ENCODE measurements around the gene CHD2.

Gene CHD2

GRCh38 chr15:92962914-92963313 lies 62.8 kb downstream of the CHD2 start:
- no peak for DNase-seq (ENCODE audit: low spot score)

GRCh38 chr15:92963794-92964193 lies 63.7 kb downstream of the CHD2 start:
- DNase-seq (ENCODE audit: low spot score) = no peak

- no peak for DNase-seq (ENCODE audit: low spot score)
Measured at GRCh38 chr15:92968926-92969651, 69.0 kb downstream of the CHD2 start.

GRCh38 chr15:92970656-92971055 lies 70.5 kb downstream of the CHD2 start:
- DNase-seq (ENCODE audit: low spot score) = no peak

- DNase-seq (ENCODE audit: low spot score) = no peak
Measured at GRCh38 chr15:92971081-92971480, 71.0 kb downstream of the CHD2 start.

- DNase-seq (ENCODE audit: low spot score) = no peak
Measured at GRCh38 chr15:92971713-92972112, 71.6 kb downstream of the CHD2 start.

- DNase-seq (ENCODE audit: low spot score) = peak; percentile 42
Measured at GRCh38 chr15:92974183-92974915, 74.2 kb downstream of the CHD2 start.

GRCh38 chr15:92979011-92979701 lies 79.0 kb downstream of the CHD2 start:
- DNase-seq (ENCODE audit: low spot score) = no peak

- no peak for DNase-seq (ENCODE audit: low spot score)
Measured at GRCh38 chr15:92981333-92981732, 81.2 kb downstream of the CHD2 start.

- DNase-seq (ENCODE audit: low spot score) = peak; percentile 79
Measured at GRCh38 chr15:92984161-92984560, 84.0 kb downstream of the CHD2 start.

GRCh38 chr15:92989470-92989869 lies 89.3 kb downstream of the CHD2 start:
- DNase-seq (ENCODE audit: low spot score) = no peak

- DNase-seq (ENCODE audit: low spot score) = no peak
Measured at GRCh38 chr15:92990031-92990430, 89.9 kb downstream of the CHD2 start.

- no peak for DNase-seq (ENCODE audit: low spot score)
Measured at GRCh38 chr15:92992720-92993119, 92.6 kb downstream of the CHD2 start.

- no peak for DNase-seq (ENCODE audit: low spot score)
Measured at GRCh38 chr15:92997821-92998220, 97.7 kb downstream of the CHD2 start.

GRCh38 chr15:93001156-93001555 lies 101.0 kb downstream of the CHD2 start:
- no peak for DNase-seq (ENCODE audit: low spot score)

- DNase-seq (ENCODE audit: low spot score) = no peak
Measured at GRCh38 chr15:93001881-93002280, 101.8 kb downstream of the CHD2 start.

- no peak for DNase-seq (ENCODE audit: low spot score)
Measured at GRCh38 chr15:93005133-93005532, 105.0 kb downstream of the CHD2 start.

- DNase-seq (ENCODE audit: low spot score) = no peak
Measured at GRCh38 chr15:93007994-93008393, 107.9 kb downstream of the CHD2 start.

- DNase-seq (ENCODE audit: low spot score) = no peak
Measured at GRCh38 chr15:93012786-93013185, 112.7 kb downstream of the CHD2 start.

- DNase-seq (ENCODE audit: low spot score) = no peak
Measured at GRCh38 chr15:93017526-93017925, 117.4 kb downstream of the CHD2 start.

- no peak for DNase-seq (ENCODE audit: low spot score)
Measured at GRCh38 chr15:93018574-93018973, 118.5 kb downstream of the CHD2 start.

GRCh38 chr15:93019090-93019489 lies 119.0 kb downstream of the CHD2 start:
- no peak for DNase-seq (ENCODE audit: low spot score)

- DNase-seq (ENCODE audit: low spot score) = no peak
Measured at GRCh38 chr15:93019971-93020370, 119.8 kb downstream of the CHD2 start.
